Islet precursor cell (in vitro differentiated cells): Measurements from ENCODE around the gene RAET1G.

Experiments
- DNase-seq: peaks from one replicate; pipeline ENCODE4 v3.0.0-alpha.2; 2018

The RAET1G gene

GRCh38 chr6:149891259-149891658 lies 31.7 kb downstream of the RAET1G start:
- no peak for DNase-seq

- DNase-seq = no peak
Measured at GRCh38 chr6:149890629-149891045, 32.3 kb downstream of the RAET1G start.

- no peak for DNase-seq
Measured at GRCh38 chr6:149889326-149889725, 33.6 kb downstream of the RAET1G start.

- no peak for DNase-seq
Measured at GRCh38 chr6:149888659-149889058, 34.3 kb downstream of the RAET1G start.

- no peak for DNase-seq
Measured at GRCh38 chr6:149888093-149888492, 34.8 kb downstream of the RAET1G start.

- no peak for DNase-seq
Measured at GRCh38 chr6:149887343-149887742, 35.6 kb downstream of the RAET1G start.

- DNase-seq = no peak
Measured at GRCh38 chr6:149885888-149886287, 37.0 kb downstream of the RAET1G start.

- DNase-seq = no peak
Measured at GRCh38 chr6:149884617-149885016, 38.3 kb downstream of the RAET1G start.

- peak; percentile 72 for DNase-seq
Measured at GRCh38 chr6:149884215-149884614, 38.7 kb downstream of the RAET1G start.

- no peak for DNase-seq
Measured at GRCh38 chr6:149881860-149882259, 41.1 kb downstream of the RAET1G start.

- no peak for DNase-seq
Measured at GRCh38 chr6:149881066-149881766, 41.7 kb downstream of the RAET1G start.

- DNase-seq = no peak
Measured at GRCh38 chr6:149877659-149878058, 45.3 kb downstream of the RAET1G start.

GRCh38 chr6:149876241-149876933 lies 46.5 kb downstream of the RAET1G start:
- no peak for DNase-seq

- no peak for DNase-seq
Measured at GRCh38 chr6:149872233-149872632, 50.7 kb downstream of the RAET1G start.

- DNase-seq = no peak
Measured at GRCh38 chr6:149871182-149871581, 51.7 kb downstream of the RAET1G start.

- no peak for DNase-seq
Measured at GRCh38 chr6:149869275-149869892, 53.5 kb downstream of the RAET1G start.

- peak; percentile 73 for DNase-seq
Measured at GRCh38 chr6:149867876-149868640, 54.9 kb downstream of the RAET1G start.
